Gastrocnemius medialis (tissue), 4 donors: ENCODE measurements around the gene PDZRN4. TPM values are rescaled to one million over a fixed set of nuclear protein-coding genes. Genes with fewer than 3 reads are reported as not detected.
A peak's percentile ranks its signal among the peaks of the same experiment; 100 is the strongest.
"Not testable (repeated sequence)": the region's sequence is repeated elsewhere in the genome, so short reads cannot be mapped to it uniquely, and the experiment has no call there.

Source experiments
- ATAC-seq, 2 donors: fragments of 150-250 bp; one replicate each; pipeline ENCODE4 v1.9.1; 2016
- DNase-seq, 2 donors: peaks; one replicate each; pipeline ENCODE4 v3.0.0-alpha.2; 2019
- H3K27ac ChIP-seq, 4 donors: fragments of 200-600 bp; sonication (generic); 1 replicate in 1 of 4; 2 replicates in 3 of 4; pipeline ENCODE4 v1.5.1; 2016 to 2018; ENCODE audit warnings: mild to moderate bottlenecking in 2 of 4, moderate library complexity in 1 of 4
- H3K27me3 ChIP-seq, 3 donors: fragments of 200-600 bp; sonication (generic) in 2 of 3; 1 replicate in 1 of 3; 2 replicates in 2 of 3; pipeline versions ENCODE4 v1.5.1 to v1.6.0; 2016 to 2019; ENCODE audit warnings: mild to moderate bottlenecking in 1 of 3, moderate library complexity in 1 of 3
- H3K36me3 ChIP-seq, 2 donors: fragments of 200-600 bp; sonication (generic) in 1 of 2; one replicate each; pipeline ENCODE4 v1.5.1; 2017 to 2018
- H3K4me1 ChIP-seq, 2 donors: fragments of 200-600 bp; sonication (generic) in 1 of 2; one replicate each; pipeline ENCODE4 v1.5.1; 2016 to 2017; ENCODE audit warnings: mild to moderate bottlenecking in 2 of 2
- H3K4me3 ChIP-seq, 4 donors: fragments of 200-600 bp; sonication (generic) in 3 of 4; 1 replicate in 1 of 4; 2 replicates in 3 of 4; pipeline ENCODE4 v1.5.1; 2016 to 2019; ENCODE audit warnings: mild to moderate bottlenecking in 2 of 4
- H3K9me3 ChIP-seq, 3 donors: fragments of 200-600 bp; sonication (generic) in 2 of 3; 1 replicate in 1 of 3; 2 replicates in 2 of 3; pipeline ENCODE4 v1.5.1; 2016 to 2019
- CTCF ChIP-seq, 5 experiments: fragments of 450-650 bp in 3 of 5; fragments of 200-600 bp in 2 of 5; sonication (generic) in 2 of 5; IDR thresholded peaks in 4 of 5; conservative IDR thresholded peaks in 1 of 5; 1 replicate in 4 of 5; 2 replicates in 1 of 5; pipeline ENCODE4 v1.5.1; 2016 to 2019; ENCODE audit warnings: antibody characterized with exemption in 5 of 5, mild to moderate bottlenecking in 3 of 5, moderate library complexity in 3 of 5
- POLR2A ChIP-seq, 2 donors: fragments of 450-650 bp; IDR thresholded peaks; one replicate each; pipeline ENCODE4 v1.6.1; 2017; ENCODE audit warnings: antibody characterized with exemption in 2 of 2, mild to moderate bottlenecking in 2 of 2, moderate library complexity in 2 of 2
- in situ Hi-C, 4 donors: fragments of 200-750 bp; cut with MboI; loops; one replicate each; pipeline versions ENCODE4 v1.15.0 to v1.8.0; 2017; ENCODE audit warnings: low sequenced_read_pairs in 4 of 4
- intact Hi-C: fragments of 100-400 bp; cut with DNase I; formaldehyde crosslinking; loops from one replicate; pipeline ENCODE4 v1.15.1; 2023; ENCODE audit warnings: low total_unique reads
- total RNA-seq, 4 donors: library from RNA; depleted of rRNA; stranded (reverse); fragments of >200 nt; gene quantifications; one replicate each; pipeline versions ENCODE4 v1.1.0 to v1.2.3, GENCODE V29; 2016

The PDZRN4 gene
- total RNA-seq, 4 donors from 2014 or later, result 0.17 to 1.7 (median 0.64) TPM

GRCh38 chr12:41248391-41248790 is 60.3 kb downstream of the PDZRN4 start:
- in situ Hi-C loops (no loop called here), intact Hi-C loops (no loop called here)
- Histone ChIP-seq H3K4me1 (no peaks in the 10 kb centered on the region), H3K27ac (no peak overlapping the region), H3K4me3 (no peak overlapping the region), H3K9me3 (no peaks in the 10 kb centered on the region), H3K36me3 (no peaks in the 10 kb centered on the region), H3K27me3 (no peaks in the 10 kb centered on the region)
- TF ChIP-seq POLR2A (IDR thresholded peaks at IDR 0.05), result no peak
- no peak for TF ChIP-seq CTCF (IDR thresholded peaks at IDR 0.05 in 4 of 5, conservative IDR thresholded peaks at IDR 0.05 in 1 of 5)
- no peak for DNase-seq
- ATAC-seq, result no peak

- intact Hi-C loops (no loop called here), in situ Hi-C loops (loop anchor here in 1 of 4 donors (25.0 kb wide), 1 partner anchor 762 kb away; no protein-coding TSS in a partner anchor)
- Histone ChIP-seq H3K4me1 (no peaks in the 10 kb centered on the region), H3K27me3 (no peaks in the 10 kb centered on the region), H3K27ac (no peak overlapping the region), H3K36me3 (no peaks in the 10 kb centered on the region), H3K9me3 (no peaks in the 10 kb centered on the region), H3K4me3 (no peak overlapping the region)
- TF ChIP-seq POLR2A (IDR thresholded peaks at IDR 0.05) (no peak), CTCF (IDR thresholded peaks at IDR 0.05 in 4 of 5, conservative IDR thresholded peaks at IDR 0.05 in 1 of 5) (no peak)
- no peak for ATAC-seq
- no peak for DNase-seq
Measured at GRCh38 chr12:41250748-41251147, 62.6 kb downstream of the PDZRN4 start.

GRCh38 chr12:41254004-41254914 is 66.1 kb downstream of the PDZRN4 start:
- in situ Hi-C loops, result loop anchor here in 1 of 4 donors (25.0 kb wide), 1 partner anchor 758 kb away; no protein-coding TSS in a partner anchor
- ATAC-seq (no peak), DNase-seq (no peak)
- Histone ChIP-seq H3K4me1 (no peaks in the 10 kb centered on the region), H3K9me3 (no peaks in the 10 kb centered on the region), H3K27me3 (no peaks in the 10 kb centered on the region), H3K36me3 (no peaks in the 10 kb centered on the region), H3K4me3 (no peak overlapping the region), H3K27ac (no peak overlapping the region)
- intact Hi-C loops, result no loop called here
- no peak for TF ChIP-seq CTCF (IDR thresholded peaks at IDR 0.05 in 4 of 5, conservative IDR thresholded peaks at IDR 0.05 in 1 of 5)

GRCh38 chr12:41263196-41263595 is 75.1 kb downstream of the PDZRN4 start:
- ATAC-seq, DNase-seq, H3K27ac ChIP-seq, H3K36me3 ChIP-seq, intact Hi-C loops, H3K4me3 ChIP-seq, H3K4me1 ChIP-seq, H3K27me3 ChIP-seq, H3K9me3 ChIP-seq: not testable (repeated sequence)
- in situ Hi-C loops, result loop anchor here in 1 of 4 donors (25.0 kb wide), 1 partner anchor 749 kb away; no protein-coding TSS in a partner anchor

GRCh38 chr12:41264281-41264680 is 76.2 kb downstream of the PDZRN4 start:
- intact Hi-C loops, result loop anchor here (2.0 kb wide), 1 partner anchor 761 kb away; no protein-coding TSS in a partner anchor
- H3K36me3 ChIP-seq, result no peaks in the 10 kb centered on the region
- no peak overlapping the region for H3K4me3 ChIP-seq
- DNase-seq (no peak), ATAC-seq (no peak)
- no peaks in the 10 kb centered on the region for H3K4me1 ChIP-seq
- no peaks in the 10 kb centered on the region for H3K27me3 ChIP-seq
- no peaks in the 10 kb centered on the region for H3K9me3 ChIP-seq
- H3K27ac ChIP-seq, result no peak overlapping the region
- peak in 1 of 5 experiments; percentile 14 for TF ChIP-seq CTCF (IDR thresholded peaks at IDR 0.05 in 4 of 5, conservative IDR thresholded peaks at IDR 0.05 in 1 of 5)
- no peak for TF ChIP-seq POLR2A (IDR thresholded peaks at IDR 0.05)
- in situ Hi-C loops, result loop anchor here in 1 of 4 donors (25.0 kb wide), 1 partner anchor 748 kb away; no protein-coding TSS in a partner anchor
